COLO668 (cell line): Measurements from ENCODE around the gene EML4.

Experiments
- DNase-seq: peaks from one replicate; lab custom pipeline; 2025; ENCODE audit not compliant: unreplicated experiment; lab: John Stamatoyannopoulos, UW

EML4 gene

DNA sequence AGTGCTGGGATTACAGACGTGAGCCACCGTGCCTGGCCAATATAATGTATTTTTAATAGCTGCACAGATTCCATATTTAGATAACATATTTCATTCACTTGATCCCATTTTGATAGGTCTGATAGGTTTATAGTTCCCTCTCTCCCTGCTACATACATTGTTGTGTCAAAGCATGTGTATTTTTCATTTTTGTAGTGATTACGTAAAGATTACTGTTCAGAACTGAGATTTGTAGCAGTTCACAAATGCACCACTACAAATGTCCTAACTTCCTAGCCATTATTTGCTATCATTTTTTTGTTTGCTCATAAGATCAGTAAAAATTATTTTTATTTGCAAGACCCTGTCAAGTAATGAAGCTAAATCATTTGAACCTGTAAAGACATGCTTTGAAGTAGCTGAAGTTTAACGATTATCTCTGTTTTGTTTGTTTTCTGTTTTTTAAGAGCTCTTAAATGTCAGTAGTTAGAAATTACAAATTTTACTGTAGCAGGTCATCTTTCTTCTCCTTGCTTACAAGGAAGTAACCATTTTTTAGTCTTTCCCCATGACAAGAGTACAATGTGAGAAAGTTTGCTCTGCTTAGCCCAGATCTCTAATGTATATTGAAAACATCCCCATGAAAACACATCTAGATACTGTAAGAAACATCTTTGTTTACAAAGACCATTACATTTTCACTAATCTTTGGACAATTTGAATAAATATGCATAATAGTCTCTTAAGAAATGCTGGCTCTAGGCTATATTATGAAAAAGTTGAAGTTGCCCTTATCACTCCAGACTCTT, 54.1 kb downstream of the EML4 start:
- no peak for DNase-seq

GRCh38 chr2:42223855-42224268, 54.7 kb downstream of the EML4 start:
- no peak for DNase-seq

GRCh38 chr2:42224422-42225067, 55.4 kb downstream of the EML4 start:
- no peak for DNase-seq

DNA sequence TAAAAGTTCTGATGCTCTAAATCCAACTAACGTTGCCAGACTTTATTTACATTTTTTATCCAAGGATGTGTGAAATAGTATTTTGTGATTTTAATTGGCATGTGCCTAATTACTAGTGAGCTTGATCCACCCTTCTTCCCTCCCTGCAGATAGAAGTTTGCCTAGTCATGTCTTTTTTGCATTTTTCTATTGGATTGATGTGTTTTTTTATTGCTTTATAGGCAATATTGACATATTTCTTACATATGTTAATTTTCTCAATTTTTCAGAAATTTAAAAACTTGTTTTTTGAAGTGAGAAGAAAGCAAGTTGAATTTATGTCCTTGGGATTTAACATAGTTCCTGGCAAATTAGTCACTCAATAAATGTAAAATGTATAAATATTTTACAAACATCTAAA, 56.4 kb downstream of the EML4 start:
- no peak for DNase-seq

- no peak for DNase-seq
Observed at GRCh38 chr2:42227491-42227890, 58.3 kb downstream of the EML4 start.

- DNase-seq = no peak
Observed at GRCh38 chr2:42228101-42228500, 58.9 kb downstream of the EML4 start.

- no peak for DNase-seq
Observed at GRCh38 chr2:42229949-42230348, 60.8 kb downstream of the EML4 start.

DNA sequence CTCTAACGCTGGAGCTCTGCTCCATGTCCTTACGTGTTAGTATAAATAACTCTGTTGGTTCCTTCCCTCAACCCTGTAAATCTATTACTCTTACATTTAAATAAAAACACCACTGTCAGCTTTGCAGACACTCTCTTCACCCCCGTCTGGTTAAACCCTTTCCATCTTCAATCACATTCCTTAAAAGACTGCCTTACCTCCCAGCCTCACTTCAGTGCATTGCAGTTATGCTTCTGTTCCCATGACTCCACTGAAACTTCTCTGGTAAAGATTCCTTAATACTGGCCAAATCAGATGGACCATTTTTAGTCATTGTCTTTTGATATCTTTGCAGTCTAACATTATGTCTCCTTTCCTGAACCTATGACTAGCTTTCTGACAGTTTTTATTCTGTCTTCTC, 61.7 kb downstream of the EML4 start:
- DNase-seq = no peak

DNA sequence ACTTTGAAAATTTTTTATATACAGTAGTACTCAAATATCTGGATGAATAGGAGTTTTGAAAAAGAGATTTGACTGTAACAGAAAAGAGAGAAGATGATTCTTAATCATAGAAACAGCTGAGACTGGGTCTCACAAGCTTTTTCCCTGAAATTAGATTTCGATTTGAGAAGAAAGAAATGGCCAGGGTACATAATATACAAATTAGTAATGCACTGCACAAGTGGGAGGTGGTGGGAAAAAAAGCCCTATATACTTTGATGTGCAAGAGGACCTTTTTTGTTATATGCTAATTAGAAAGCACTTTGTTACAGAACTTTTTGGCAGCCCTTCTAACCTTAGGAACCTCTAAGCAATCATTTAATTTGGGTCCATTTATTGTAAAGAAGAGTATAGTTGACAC, 62.9 kb downstream of the EML4 start:
- no peak for DNase-seq

- no peak for DNase-seq
Observed at GRCh38 chr2:42233976-42234441, 64.9 kb downstream of the EML4 start.

DNA sequence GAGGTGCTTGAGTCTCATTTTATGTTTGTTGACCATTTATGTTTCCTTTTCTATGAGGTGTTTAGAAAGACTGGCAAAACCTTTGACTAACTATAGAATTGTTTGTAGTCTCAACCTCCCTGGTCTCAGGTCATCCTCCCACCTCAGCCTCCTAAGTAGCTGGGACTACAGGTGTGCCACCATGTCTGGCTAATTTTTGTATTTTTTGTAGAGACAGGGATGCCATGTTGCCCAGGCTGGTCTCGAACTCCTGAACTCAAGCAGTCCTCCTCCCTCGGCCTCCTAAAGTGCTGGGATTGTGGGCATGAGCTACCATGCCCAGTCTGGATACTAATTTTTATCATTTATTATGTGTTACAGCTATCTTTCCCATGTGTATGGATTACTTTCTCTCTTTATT, 67.8 kb downstream of the EML4 start:
- DNase-seq = no peak

- DNase-seq = peak; percentile 52
Observed at GRCh38 chr2:42238644-42239288, 69.6 kb downstream of the EML4 start.

DNA sequence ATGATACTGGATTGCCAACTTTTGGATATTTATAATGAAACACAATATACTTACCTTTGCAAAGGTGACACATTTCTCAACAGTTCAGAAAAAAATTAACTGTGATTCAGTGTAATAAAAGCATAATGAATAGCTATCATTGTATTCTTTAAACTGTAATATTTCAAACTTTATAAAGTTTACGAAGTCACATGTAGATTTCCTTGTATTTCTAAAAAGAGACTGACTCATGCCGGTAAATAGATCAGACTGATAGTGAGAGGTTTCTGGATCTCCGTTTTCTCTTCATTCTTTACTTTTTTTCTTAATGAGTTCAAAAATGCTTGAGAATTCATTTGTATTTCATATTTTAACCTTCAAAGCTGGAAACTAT, 70.1 kb downstream of the EML4 start:
- DNase-seq = no peak

- DNase-seq = no peak
Observed at GRCh38 chr2:42239811-42240210, 70.7 kb downstream of the EML4 start.

DNA sequence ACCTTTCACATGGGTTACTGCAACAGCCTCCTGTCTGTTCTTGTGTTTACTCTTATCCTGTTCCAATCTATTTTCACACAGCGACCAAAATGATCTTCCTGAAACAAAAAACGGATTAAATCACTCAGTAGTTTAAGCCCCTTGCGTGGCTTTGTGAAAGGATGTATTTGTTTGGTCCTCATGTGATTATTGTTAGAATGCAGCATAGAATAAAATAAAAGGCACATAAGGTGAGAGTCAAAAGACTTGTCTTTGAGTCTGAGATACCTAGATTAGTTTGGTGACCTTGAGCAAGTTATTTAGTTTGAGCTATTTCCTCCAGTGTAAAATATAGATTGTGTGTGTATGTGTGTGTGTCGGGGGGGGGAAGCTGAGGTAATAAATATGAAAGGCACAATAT, 72.4 kb downstream of the EML4 start:
- no peak for DNase-seq

GRCh38 chr2:42243297-42243696, 74.1 kb downstream of the EML4 start:
- no peak for DNase-seq

GRCh38 chr2:42244520-42244919, 75.4 kb downstream of the EML4 start:
- DNase-seq = no peak

DNA sequence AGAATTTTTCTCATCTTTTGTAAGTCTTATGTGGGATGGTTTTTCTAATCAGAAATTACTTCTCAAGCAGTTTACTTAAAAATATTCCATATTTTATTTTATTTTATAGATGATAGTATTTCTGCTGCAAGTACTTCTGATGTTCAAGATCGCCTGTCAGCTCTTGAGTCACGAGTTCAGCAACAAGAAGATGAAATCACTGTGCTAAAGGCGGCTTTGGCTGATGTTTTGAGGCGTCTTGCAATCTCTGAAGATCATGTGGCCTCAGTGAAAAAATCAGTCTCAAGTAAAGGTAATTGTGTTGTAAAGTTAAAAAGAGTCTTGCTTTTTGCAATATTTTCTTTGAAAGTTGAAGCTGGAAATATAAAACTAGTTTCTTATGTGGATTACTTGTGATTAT, 76.2 kb downstream of the EML4 start:
- no peak for DNase-seq

DNA sequence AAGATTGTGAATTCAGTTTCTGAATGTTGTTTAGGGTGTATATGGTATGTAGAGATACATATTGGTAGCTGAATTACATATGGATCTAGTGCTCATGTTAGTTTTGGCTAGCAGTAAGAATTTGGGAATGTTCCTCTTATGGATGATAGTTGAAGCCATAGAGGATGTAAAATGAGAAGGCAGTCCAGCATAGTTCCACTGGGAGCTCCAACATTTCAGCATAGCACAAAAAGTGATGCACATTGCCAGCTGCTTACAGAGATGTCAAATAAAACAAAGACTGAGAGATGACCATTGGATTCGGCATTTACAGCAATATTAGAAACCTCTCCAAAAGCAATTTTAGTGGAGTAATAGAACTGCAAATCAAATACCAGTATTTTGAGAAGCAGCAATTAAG, 77.4 kb downstream of the EML4 start:
- DNase-seq = no peak

DNA sequence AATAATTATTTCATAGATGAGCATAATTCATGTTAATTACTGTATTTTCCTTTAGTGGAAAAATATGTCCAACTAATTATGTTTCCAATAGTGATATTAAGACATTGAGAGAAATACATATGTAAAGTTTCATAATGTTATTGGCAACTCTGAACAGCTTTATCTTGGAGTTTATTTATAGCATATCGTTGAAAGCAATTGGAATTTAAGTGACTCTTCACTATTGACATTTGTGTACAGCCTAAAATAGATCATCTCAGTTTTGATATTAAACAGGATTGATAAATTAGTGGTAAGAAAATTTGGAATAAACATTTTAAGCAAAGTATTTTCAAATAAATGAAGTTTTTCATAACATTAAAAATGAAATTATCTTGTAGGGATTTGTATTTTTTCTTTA, 79.7 kb downstream of the EML4 start:
- DNase-seq = no peak

- DNase-seq = no peak
Observed at GRCh38 chr2:42249284-42249683, 80.1 kb downstream of the EML4 start.

GRCh38 chr2:42249887-42250286, 80.7 kb downstream of the EML4 start:
- peak; percentile 47 for DNase-seq
